ENCODE data around the gene COL7A1. TPM values are rescaled to one million over a fixed set of nuclear protein-coding genes. Genes with fewer than 3 reads are reported as not detected.

COL7A1 gene
- polyA plus RNA-seq, 3 donors, result 0.37 to 1.9 TPM; not detected in 1

DNA sequence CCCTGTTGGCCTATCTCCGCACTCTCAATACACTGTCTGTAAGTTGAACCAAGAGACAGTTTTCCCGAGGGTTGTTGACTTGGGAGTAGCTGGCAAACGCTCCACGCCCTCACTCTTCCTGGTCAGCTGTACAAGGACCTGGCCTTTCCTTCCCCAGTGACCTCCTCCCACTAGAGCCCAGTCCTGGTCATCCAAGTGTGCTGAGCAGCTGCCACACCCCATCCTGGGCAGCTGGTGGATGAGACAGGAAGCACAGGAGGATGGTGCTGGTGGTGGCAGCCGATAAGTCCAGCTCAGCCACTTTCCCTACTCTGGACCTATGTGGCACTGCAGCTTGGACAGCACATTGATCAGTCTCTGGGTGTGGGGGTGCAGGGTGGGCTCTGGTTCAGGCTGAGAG, 58.3 kb downstream of the COL7A1 start:
- H3K27me3 ChIP-seq (ENCODE audit: control insufficient read depth in 2 of 2, insufficient read depth in 2 of 2, low read length in 2 of 2), result no peaks in the 10 kb centered on the region
- no peaks in the 10 kb centered on the region for H3K79me2 ChIP-seq (ENCODE audit: insufficient read depth, low read length)
- peaks cover 53 to 82% of the 10 kb centered on the region in 2 donors for H3K36me3 ChIP-seq (replicated peaks in 1 of 2; ENCODE audit: control insufficient read depth in 1 of 2, insufficient read depth in 2 of 2, low read length in 2 of 2)
- H3K27ac ChIP-seq (ENCODE audit: low read depth in 1 of 2, low read length in 2 of 2), result no peak overlapping the region
- H3K9ac ChIP-seq (ENCODE audit: insufficient read depth, low read length, poor library complexity, severe bottlenecking), result no peak overlapping the region
- no peak for TF ChIP-seq CTCF (IDR thresholded peaks at IDR 0.05)
- no peak overlapping the region for H2AFZ ChIP-seq (ENCODE audit: insufficient read depth, low read depth, low read length, poor library complexity, severe bottlenecking)
- Mint-ChIP-seq H3K4me1 (peaks cover 40% of the 10 kb centered on the region), H3K4me3 (no peak overlapping the region), H3K27ac (peak overlapping the region in 1 of 7 donors; percentile 36), H3K9me3 (peaks cover 3 to 21% (median 6%) of the 10 kb centered on the region in 7 donors), H3K36me3 (peaks cover 69 to 92% of the 10 kb centered on the region in 2 donors), H3K27me3 (ENCODE audit: low read depth in 3 of 3) (peaks cover 0 to 2% (median 0%) of the 10 kb centered on the region in 3 donors)
- DNase-seq, result no peak
- peaks cover 8% of the 10 kb centered on the region for H4K20me1 ChIP-seq (ENCODE audit: insufficient read depth, low read length)
- H3K4me3 ChIP-seq (replicated peaks in 1 of 3; ENCODE audit: low read depth in 2 of 3, low read length in 3 of 3), result no peak overlapping the region
- no peaks in the 10 kb centered on the region for H3K9me3 ChIP-seq (replicated peaks in 1 of 2; ENCODE audit: control insufficient read depth in 1 of 2, insufficient read depth in 1 of 2, low read length in 2 of 2)
- intact Hi-C loops (cut with micrococcal nuclease), result no loop called here
- no peak overlapping the region for H3K4me2 ChIP-seq (replicated peaks; ENCODE audit: extremely low read depth, low read length, poor library complexity, severe bottlenecking)
- peaks cover 29 to 41% of the 10 kb centered on the region in 2 donors for H3K4me1 ChIP-seq (ENCODE audit: control insufficient read depth in 1 of 2, insufficient read depth in 2 of 2, low read length in 2 of 2)
- WGBS (ENCODE audit: insufficient coverage), result 100% methylated on average over 5 of the region's 5 CpGs

- no peak overlapping the region for H3K9ac ChIP-seq (ENCODE audit: insufficient read depth, low read length, poor library complexity, severe bottlenecking)
- peaks cover 43% of the 10 kb centered on the region for H3K4me1 Mint-ChIP-seq
- H3K4me3 Mint-ChIP-seq, result no peak overlapping the region
- peaks cover 33 to 47% of the 10 kb centered on the region in 2 donors for H3K4me1 ChIP-seq (ENCODE audit: control insufficient read depth in 1 of 2, insufficient read depth in 2 of 2, low read length in 2 of 2)
- no peaks in the 10 kb centered on the region for H3K9me3 ChIP-seq (replicated peaks in 1 of 2; ENCODE audit: control insufficient read depth in 1 of 2, insufficient read depth in 1 of 2, low read length in 2 of 2)
- peaks cover 0 to 2% (median 0%) of the 10 kb centered on the region in 3 donors for H3K27me3 Mint-ChIP-seq (ENCODE audit: low read depth in 3 of 3)
- intact Hi-C loops (cut with micrococcal nuclease), result no loop called here
- H3K4me3 ChIP-seq (replicated peaks in 1 of 3; ENCODE audit: low read depth in 2 of 3, low read length in 3 of 3), result no peak overlapping the region
- H3K4me2 ChIP-seq (replicated peaks; ENCODE audit: extremely low read depth, low read length, poor library complexity, severe bottlenecking), result no peak overlapping the region
- peaks cover 68 to 89% of the 10 kb centered on the region in 2 donors for H3K36me3 Mint-ChIP-seq
- WGBS (ENCODE audit: insufficient coverage), result 91% methylated on average over 15 of the region's 19 CpGs
- H3K27ac Mint-ChIP-seq, result peak overlapping the region in 4 of 7 donors; percentile 10 to 69 (median 38)
- H2AFZ ChIP-seq (ENCODE audit: insufficient read depth, low read depth, low read length, poor library complexity, severe bottlenecking), result no peak overlapping the region
- no peak for TF ChIP-seq CTCF (IDR thresholded peaks at IDR 0.05)
- H3K79me2 ChIP-seq (ENCODE audit: insufficient read depth, low read length), result no peaks in the 10 kb centered on the region
- no peak for DNase-seq
- H3K9me3 Mint-ChIP-seq, result peaks cover 3 to 21% (median 6%) of the 10 kb centered on the region in 7 donors
- peaks cover 5% of the 10 kb centered on the region for H4K20me1 ChIP-seq (ENCODE audit: insufficient read depth, low read length)
- no peaks in the 10 kb centered on the region for H3K27me3 ChIP-seq (ENCODE audit: control insufficient read depth in 2 of 2, insufficient read depth in 2 of 2, low read length in 2 of 2)
- no peak overlapping the region for H3K27ac ChIP-seq (ENCODE audit: low read depth in 1 of 2, low read length in 2 of 2)
- H3K36me3 ChIP-seq (replicated peaks in 1 of 2; ENCODE audit: control insufficient read depth in 1 of 2, insufficient read depth in 2 of 2, low read length in 2 of 2), result peaks cover 53 to 75% of the 10 kb centered on the region in 2 donors
These were observed 59.0 kb downstream of the COL7A1 start for GRCh38 chr3:48536116-48536515.

Data from CD14-positive monocyte (primary cell).